C4-2B (cell line): ENCODE data around the gene IL17A.

Source experiments
- CTCF ChIP-seq: fragments of 450-650 bp; conservative IDR thresholded peaks from 2 replicates; pipeline ENCODE4 v1.5.1; 2017; ENCODE audit warnings: mild to moderate bottlenecking
- ZFX ChIP-seq: fragments of 450-650 bp; IDR thresholded peaks from 2 replicates; pipeline ENCODE4 v1.6.1; 2017

- TF ChIP-seq CTCF (no peak), ZFX (no peak)
Observed at GRCh38 chr6:52139985-52140680, 46.0 kb upstream of the IL17A start.
